H7 (cell line): ENCODE data around the gene PTRH1. TPM values are rescaled to one million over a fixed set of nuclear protein-coding genes. Genes with fewer than 3 reads are reported as not detected.

Experiments
- DNase-seq: peaks from one replicate; pipeline ENCODE4 v3.0.0; 2012
- H3K27me3 ChIP-seq: 2 replicates; pipeline ENCODE4 v1.6.0; 2011; ENCODE audit warnings: mild to moderate bottlenecking, low read length; ENCODE audit not compliant: control insufficient read depth, insufficient read depth
- H3K36me3 ChIP-seq: replicated peaks from 2 replicates; pipeline ENCODE4 v1.5.1; 2011; ENCODE audit warnings: low read length; ENCODE audit not compliant: control insufficient read depth, insufficient read depth
- H3K4me3 ChIP-seq: 2 replicates; pipeline ENCODE4 v1.5.1; 2011; ENCODE audit warnings: low read depth, mild to moderate bottlenecking, control low read depth, low read length, moderate library complexity; ENCODE audit not compliant: insufficient read depth
- total RNA-seq: library from RNA; depleted of rRNA; stranded (reverse); fragments of >200 nt; shearing (Covaris generic); gene quantifications from 2 replicates; pipeline ENCODE4 v1.2.3, GENCODE V29; 2014

PTRH1 gene
- total RNA-seq, 1 experiment from 2014 or later = 21.2 TPM

GRCh38 chr9:127703289-127703946, 12.0 kb downstream of the PTRH1 start:
- no peaks in the 10 kb centered on the region for H3K36me3 ChIP-seq
- H3K27me3 ChIP-seq = no peaks in the 10 kb centered on the region
- H3K4me3 ChIP-seq = no peak overlapping the region
- no peak for DNase-seq

- no peaks in the 10 kb centered on the region for H3K36me3 ChIP-seq
- DNase-seq = no peak
- no peak overlapping the region for H3K4me3 ChIP-seq
- no peaks in the 10 kb centered on the region for H3K27me3 ChIP-seq
These were observed 14.7 kb downstream of the PTRH1 start for GRCh38 chr9:127700594-127701255.

- H3K4me3 ChIP-seq = no peak overlapping the region
- no peak for DNase-seq
- no peaks in the 10 kb centered on the region for H3K36me3 ChIP-seq
These were observed 15.3 kb downstream of the PTRH1 start for GRCh38 chr9:127700140-127700539.

GRCh38 chr9:127698985-127699670, 16.3 kb downstream of the PTRH1 start:
- H3K27me3 ChIP-seq = no peaks in the 10 kb centered on the region
- H3K4me3 ChIP-seq = peak overlapping the region; percentile 46
- H3K36me3 ChIP-seq = no peaks in the 10 kb centered on the region
- DNase-seq = peak; percentile 99

More at GRCh38 chr9:127700140-127700539, 15.3 kb downstream of the PTRH1 start:
- no peaks in the 10 kb centered on the region for H3K27me3 ChIP-seq

- H3K27me3 ChIP-seq = no peaks in the 10 kb centered on the region
These were observed 17.1 kb downstream of the PTRH1 start for GRCh38 chr9:127698386-127698785.

GRCh38 chr9:127697575-127697974, 17.9 kb downstream of the PTRH1 start:
- Histone ChIP-seq H3K4me3 (no peak overlapping the region), H3K27me3 (no peaks in the 10 kb centered on the region), H3K36me3 (no peaks in the 10 kb centered on the region; the same call in 1 of the 2 replicates)
- DNase-seq = no peak

More at GRCh38 chr9:127698386-127698785, 17.1 kb downstream of the PTRH1 start:
- H3K4me3 ChIP-seq = no peak overlapping the region
- no peaks in the 10 kb centered on the region; the same call in 1 of the 2 replicates for H3K36me3 ChIP-seq
- no peak for DNase-seq

- Histone ChIP-seq H3K4me3 (no peak overlapping the region), H3K36me3 (no peaks in the 10 kb centered on the region; the same call in 1 of the 2 replicates)
- no peak for DNase-seq
These were observed 20.4 kb downstream of the PTRH1 start for GRCh38 chr9:127694890-127695720.

GRCh38 chr9:127693697-127694096, 21.8 kb downstream of the PTRH1 start:
- DNase-seq = no peak
- H3K36me3 ChIP-seq = peaks cover 5% of the 10 kb centered on the region
- H3K4me3 ChIP-seq = no peak overlapping the region
- no peaks in the 10 kb centered on the region for H3K27me3 ChIP-seq

More at GRCh38 chr9:127694890-127695720, 20.4 kb downstream of the PTRH1 start:
- no peaks in the 10 kb centered on the region for H3K27me3 ChIP-seq

GRCh38 chr9:127693143-127693542, 22.3 kb downstream of the PTRH1 start:
- Histone ChIP-seq H3K36me3 (peaks cover 5% of the 10 kb centered on the region), H3K4me3 (no peak overlapping the region), H3K27me3 (no peaks in the 10 kb centered on the region)
- DNase-seq = peak; percentile 27

- Histone ChIP-seq H3K27me3 (no peaks in the 10 kb centered on the region), H3K4me3 (no peak overlapping the region), H3K36me3 (peaks cover 5% of the 10 kb centered on the region)
- peak; percentile 28 for DNase-seq
These were observed 23.4 kb downstream of the PTRH1 start for GRCh38 chr9:127692071-127692470.

- Histone ChIP-seq H3K36me3 (peaks cover 5% of the 10 kb centered on the region), H3K4me3 (no peak overlapping the region), H3K27me3 (no peaks in the 10 kb centered on the region)
- DNase-seq = no peak
These were observed 24.7 kb downstream of the PTRH1 start for GRCh38 chr9:127690735-127691134.

- peaks cover 5% of the 10 kb centered on the region for H3K36me3 ChIP-seq
- no peak for DNase-seq
- H3K27me3 ChIP-seq = no peaks in the 10 kb centered on the region
- H3K4me3 ChIP-seq = no peak overlapping the region
These were observed 26.0 kb downstream of the PTRH1 start for GRCh38 chr9:127689329-127690000.

GRCh38 chr9:127686461-127687393, 28.7 kb downstream of the PTRH1 start:
- H3K27me3 ChIP-seq = no peaks in the 10 kb centered on the region
- no peak for DNase-seq
- peaks cover 21% of the 10 kb centered on the region for H3K36me3 ChIP-seq

More at GRCh38 chr9:127686461-127687393, 28.7 kb downstream of the PTRH1 start:
- no peak overlapping the region for H3K4me3 ChIP-seq
